Activated gamma-delta T cell treated with Interleukin-2 at 50 U/mL for 16 hours (primary cell): ENCODE data around the gene MRPL27.
"Not testable (repeated sequence)": the region's sequence is repeated elsewhere in the genome, so short reads cannot be mapped to it uniquely, and the experiment has no call there.

ENCODE experiments used
- DNase-seq: peaks from one replicate; pipeline ENCODE4 v3.0.0-alpha.2; 2020

MRPL27 gene

DNA sequence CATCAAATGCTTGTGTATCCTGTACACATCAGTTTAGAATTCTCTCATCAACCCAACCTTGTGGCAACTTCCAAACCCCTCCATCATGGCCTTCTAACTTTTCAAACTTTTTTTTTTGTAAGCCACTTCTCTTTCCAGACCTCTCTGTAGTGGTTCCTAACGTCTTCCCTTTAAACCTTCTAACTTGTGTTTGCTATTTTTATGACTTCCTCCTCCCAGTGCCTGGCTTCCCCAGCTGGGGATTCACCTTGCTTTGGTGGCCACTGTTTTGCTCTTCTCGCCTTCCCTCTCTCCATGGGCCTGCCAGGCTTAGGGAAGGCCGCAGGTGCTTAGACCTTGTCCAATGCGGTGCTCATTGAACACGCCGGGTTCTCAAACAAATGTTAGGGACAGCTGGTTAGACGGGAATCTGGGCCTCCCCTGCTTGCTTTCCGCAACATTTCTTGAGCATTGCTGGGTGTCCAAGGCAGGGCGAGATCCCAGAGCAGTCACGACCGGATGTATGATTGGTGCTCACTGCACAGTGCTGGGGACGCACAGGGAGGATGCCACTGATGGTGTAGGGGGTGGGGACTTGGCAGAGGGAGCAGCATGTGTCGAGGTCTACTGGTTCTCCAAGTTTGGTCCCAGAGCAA, 28.1 kb downstream of the MRPL27 start:
- DNase-seq = no peak

DNA sequence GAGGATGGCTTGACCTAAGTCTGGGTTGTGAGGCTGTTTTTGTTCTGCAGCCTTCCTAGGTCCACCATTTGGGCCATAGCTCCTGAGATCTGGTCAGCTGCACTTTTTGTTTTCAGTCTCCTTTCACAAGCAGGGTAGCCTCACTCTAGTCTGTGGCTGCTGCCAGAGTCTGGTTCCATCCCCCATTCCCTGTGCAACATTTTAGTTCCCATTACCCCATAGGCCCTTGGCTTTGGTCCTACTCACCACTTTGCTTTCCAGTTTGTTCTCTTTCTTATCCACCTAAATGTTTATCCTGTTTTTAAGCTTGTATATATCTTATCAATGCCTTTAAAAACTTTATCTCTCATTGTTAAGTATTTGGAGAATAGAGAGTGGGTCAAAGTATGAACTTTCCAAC, 33.6 kb downstream of the MRPL27 start:
- DNase-seq = no peak

DNA sequence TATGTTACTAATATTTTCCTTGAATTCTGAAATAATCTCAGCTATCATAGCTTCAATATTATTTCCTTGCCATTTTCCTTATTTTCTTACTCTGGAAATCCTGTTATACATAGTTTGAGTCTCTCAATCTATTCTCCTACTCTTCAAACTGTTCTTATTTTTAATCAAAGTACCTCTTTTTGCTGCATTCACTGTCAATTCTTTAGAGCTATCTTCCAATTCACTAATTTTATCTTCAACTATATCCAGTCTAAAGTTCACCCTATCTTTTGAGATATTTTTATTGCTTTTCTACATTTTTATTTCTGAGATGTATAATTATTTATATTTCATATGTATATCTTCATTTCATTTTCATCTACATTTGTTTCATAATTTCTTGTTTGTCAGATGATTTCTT, 34.3 kb downstream of the MRPL27 start:
- DNase-seq = no peak

DNA sequence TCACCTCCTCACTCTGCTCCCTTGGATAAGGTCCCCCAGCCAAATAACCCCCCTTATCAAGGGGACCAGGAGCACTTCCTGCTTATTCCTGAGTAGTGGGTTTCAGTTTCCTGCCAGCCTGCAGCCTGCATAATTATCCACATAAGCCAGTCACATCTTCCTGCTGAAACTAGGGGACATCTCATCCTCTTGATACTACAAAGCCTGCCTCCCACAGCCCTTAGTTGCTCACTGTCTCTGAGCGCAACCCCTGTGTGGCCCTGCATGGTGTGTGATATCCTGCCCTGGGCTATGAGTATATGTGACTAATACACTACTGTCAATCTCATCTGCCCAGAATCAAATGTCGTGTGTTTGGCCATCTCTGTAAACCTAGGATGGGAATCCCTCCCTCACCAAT, 35.0 kb downstream of the MRPL27 start:
- DNase-seq = no peak

DNA sequence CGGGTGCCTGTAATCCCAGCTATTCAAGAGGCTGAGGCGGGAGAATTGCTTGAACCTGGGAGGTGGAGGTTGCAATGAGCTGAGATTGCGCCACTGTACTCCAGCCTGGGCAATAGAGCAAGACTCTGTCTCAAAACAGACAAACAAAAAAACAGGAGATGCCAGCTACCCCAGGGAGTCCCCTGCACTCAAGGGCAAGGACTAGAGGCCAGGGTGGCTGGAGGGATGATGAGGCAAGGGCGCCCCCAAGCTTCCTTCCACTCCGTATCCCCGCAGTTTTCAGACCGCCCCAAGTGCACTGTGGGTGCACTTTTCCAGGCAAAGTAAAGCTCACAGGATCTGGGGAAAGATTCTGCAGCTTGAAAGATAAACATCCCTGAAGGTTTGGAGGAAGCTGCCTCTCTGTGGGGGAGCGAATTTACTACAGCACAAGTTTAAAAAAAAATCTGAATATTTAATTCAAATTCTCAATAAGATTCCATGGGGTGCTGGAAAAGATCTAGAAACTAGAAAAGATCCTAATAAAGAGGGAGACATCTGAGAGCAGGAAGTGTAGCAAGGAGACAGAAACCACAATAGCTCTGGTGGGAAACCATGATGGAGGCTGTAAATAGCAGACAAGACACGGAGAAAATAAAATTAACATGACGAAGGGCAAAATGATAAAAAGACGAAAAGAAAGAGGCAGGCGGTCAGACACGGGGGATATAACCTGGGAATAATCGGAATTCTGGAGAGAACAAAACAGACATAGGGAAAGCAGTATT, 39.5 kb downstream of the MRPL27 start:
- not testable (repeated sequence) for DNase-seq

DNA sequence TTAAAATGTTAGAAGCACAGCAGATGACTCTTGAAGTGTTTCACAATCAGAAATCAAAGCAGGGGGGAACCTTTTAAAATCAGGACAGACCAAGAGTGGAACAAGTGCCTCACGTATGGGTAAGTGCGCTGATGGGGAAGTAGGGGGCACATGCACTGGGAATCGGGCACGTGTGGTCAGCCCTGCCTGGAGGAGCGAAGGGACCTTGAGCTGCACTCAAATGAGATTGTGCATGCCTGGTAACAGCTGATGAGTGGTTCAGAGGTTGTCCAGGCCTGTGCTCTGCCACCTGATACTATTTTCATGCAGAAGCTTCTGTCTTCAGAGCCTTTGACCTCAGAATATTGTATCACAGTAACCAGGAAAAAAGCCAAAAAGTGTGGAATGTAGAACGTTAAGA, 40.8 kb downstream of the MRPL27 start:
- DNase-seq = no peak

DNA sequence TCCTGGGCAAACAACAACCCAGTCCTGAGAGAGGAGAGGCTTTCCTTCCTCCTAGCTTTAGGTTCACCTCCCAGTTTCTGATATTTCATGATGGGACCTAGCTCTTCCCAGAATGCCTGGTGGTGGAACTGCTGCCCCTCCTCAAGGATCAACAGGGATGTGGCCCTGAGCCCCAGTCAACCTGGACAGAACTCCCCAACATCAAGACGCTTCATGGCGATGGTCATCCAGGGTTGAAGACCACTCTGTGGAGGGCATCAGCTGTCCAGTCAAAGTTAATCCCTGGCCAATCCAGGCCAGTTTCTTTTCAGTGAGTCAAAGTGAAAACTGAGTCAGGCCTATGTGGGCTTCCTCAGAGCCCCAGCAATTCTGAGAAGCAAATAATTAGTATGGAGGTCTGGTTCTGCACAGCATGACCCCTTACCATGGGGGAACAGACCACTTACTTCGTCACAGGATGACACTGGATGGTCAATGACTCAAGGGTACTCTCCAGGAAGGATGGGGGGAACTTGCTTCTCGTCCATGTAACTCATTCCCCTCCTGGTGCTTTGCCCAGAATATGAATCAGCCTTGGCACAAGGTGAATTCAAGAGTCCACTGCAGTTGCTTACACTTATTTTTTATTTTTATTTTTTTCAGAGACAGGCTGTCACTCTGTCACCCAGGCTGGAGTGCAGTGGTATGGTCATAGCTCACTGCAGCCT, 41.7 kb downstream of the MRPL27 start:
- no peak for DNase-seq

DNA sequence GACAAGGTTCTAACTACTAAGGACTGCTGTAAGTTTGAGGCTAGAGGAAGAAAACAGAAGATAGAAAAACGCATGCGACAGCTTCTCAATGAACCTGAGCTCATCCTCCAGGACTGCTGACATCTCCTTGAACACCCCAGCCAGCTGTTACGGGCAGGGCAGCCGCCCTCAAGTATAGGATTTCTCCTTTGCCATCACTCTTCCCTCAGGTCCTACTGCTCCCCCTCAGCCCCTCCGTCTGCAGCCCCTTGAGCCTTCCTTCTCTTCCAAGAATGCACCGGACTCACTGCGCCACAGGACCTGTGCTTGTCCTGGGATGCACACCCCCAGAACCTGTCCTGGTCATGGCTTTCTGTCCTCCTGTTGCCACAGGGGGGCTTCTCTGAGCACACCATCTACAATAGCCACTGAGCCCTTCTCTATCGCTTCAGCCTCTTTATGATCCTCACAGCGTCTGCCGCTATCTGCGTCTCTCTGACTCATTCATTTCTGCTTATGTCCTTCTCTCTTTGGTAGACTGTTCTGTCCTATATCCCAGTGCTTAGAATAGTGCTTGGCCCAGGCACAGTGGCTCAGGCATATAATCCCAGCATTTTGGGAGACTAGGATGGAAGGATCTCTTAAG, 42.7 kb downstream of the MRPL27 start:
- DNase-seq = no peak

DNA sequence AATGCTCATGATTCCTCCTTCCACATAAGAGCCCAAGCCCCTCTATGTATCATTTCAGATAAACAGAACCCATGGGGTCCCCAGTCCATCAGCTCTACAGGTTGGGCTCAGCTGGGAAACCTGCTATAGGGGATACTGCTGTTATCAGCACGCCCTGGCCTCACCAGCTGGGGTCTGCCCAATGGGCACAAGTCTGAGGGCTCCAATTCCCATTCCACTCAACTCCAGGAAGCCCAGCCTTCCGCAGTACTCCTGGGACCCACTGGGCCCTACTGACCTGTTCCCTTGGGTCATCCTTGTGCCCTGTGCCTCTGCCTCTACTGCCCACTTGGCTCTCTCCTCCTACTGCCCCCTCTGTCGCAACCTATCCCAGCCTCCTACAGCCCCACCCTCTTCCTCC, 43.3 kb downstream of the MRPL27 start:
- DNase-seq = no peak

DNA sequence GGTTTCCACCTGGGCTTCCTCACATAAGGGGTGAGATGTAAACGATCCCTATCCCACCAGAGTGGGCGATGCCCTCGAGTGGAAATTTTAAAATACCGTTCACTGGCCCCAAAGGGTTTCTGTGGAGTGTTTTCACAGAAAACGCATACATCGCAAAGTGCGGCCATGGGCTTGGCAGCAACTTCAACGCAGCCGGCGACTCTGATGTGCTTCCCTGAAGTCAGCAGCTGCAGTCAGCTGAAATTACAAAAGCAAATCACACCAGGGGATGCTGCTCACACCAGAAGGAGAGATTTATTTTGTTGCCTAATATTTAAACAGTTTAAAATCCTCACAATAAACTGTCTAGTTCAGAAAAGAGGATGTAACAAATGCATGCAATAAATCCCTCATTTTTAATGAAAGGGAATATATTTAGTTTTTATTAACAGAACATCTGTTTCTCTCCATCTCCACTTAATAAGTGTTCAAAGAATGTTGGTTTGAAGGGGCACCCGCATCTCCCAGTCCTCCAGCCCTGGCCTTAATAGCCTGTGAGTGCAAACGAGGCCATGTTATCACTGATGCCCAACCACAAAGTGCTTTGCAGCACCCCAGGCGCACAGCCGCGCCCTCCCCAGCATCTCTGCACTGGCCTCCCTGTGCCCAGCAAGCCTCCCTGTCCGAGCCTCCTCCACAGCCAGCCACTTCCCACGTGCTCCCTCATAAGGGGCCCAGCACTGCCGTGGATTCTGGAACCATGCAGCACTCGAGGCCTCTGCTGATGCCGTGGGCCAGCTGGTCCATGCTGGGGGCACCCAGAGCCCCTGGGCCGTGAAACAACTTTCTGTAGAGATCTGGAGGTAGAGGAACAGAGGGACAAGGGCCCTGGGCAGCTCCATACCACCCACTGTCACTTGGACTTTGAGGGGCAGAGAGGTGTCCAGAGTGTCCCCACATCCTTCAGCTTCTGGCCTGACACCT, 44.3 kb downstream of the MRPL27 start:
- no peak for DNase-seq

DNA sequence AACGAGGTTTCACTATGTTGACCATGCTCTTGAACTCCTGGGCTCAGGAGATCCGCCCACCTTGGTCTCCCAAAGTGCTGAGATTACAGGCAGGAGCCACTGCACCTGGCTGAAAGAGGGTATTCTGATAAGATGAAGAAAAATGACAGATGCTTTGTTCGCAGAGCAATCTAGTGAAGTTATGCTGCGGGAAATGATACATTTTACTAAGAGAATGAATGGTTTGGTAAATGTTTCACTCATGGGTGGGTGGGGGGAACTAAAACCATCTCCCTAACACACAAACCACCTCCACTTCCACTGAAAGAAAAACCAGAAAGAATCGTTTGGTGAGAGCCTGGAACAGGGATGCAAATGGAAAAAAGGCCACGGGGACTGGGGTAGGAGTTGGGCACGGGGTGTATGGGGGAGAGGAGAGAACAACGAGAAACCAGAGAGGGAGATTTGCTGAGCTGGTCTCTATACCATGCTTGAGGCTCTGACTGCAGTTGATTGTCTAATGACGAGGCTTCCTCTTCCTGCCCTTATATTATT, 46.1 kb downstream of the MRPL27 start:
- no peak for DNase-seq

DNA sequence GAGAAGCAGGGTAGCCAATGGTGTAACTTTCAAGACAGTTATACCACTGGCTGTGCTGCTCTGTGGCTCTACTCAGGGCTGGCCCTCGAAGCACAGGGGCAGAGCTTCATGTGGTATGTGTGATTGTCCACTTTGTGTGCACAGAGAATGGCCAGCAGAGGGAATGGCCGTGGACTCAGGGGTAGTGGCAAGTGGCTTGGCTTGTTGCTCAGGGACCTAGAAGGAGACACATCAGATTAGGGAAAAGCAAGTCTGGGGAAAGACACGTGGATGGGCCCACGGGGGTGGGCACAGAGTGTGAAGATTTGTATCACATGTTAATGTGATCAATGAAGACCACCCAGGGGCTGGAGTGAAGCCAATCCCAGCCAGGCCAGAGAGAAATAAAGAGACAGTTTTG, 47.1 kb downstream of the MRPL27 start:
- DNase-seq = no peak

DNA sequence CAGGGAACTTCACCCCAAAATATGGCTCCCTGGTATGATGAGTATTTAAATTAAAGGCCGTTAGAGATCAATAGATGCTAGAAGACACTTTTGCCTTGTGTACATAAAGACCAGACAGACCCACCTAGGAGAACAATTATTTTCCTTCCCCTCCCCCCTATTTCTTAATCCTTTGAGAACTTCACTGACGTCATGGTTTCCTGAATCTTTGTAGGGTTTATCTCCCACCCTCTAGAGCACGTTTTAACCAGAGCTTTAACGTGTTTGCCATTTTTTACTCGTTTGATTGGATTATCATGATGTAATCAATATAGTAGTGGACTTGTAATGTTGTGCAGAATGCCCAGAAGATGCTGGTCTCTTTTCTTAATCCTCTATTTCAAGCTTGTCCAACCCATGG, 49.9 kb downstream of the MRPL27 start:
- no peak for DNase-seq

DNA sequence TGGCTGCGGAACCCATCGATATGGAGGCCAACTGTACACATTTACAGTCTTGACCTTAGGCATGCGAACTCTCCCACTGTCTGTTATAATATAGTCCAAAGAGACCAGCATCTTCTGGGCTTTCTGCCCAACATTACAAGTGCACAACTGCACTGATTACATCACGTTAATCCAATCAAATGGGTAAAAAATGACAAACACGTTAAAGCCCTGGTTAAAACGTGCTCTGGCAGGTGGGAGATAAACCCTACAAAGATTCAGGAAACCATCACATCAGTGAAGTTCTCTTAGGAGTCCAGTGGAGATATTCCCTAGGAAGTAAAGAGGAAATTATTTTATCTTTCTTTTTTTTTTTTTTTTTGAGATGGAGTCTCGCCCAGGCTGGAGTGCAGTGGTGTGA, 50.7 kb downstream of the MRPL27 start:
- no peak for DNase-seq

DNA sequence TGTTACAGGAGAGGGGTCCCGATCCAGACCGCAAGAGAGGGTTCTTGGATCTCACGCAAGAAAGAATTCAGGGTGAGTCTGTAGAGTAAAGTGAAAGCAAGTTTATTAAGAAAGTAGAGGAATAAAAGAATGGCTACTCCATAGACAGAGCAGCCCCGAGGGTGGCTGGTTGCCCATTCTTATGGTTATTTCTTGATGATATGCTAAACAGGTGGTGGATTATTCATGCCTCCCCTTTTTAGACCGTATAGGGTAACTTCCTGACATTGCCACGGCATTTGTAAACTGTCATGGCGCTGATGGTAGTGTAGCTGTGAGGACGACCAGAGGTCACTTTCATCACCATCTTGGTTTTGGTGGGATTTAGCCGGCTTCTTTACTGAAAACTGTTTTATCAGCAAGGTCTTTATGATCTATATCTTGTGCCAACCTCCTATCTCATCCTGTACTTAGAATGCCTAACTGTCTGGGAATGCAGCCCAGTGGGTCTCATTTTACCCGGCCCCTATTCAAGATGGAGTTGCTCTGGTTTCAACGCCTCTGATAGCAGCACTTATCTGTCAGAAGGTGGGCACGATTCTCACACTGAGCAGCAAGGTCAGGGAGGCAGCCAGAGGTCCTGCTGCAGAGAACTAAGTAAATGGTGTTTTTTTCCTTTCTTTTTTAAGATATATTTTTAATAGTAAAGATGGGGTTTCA, 53.5 kb downstream of the MRPL27 start:
- no peak for DNase-seq

DNA sequence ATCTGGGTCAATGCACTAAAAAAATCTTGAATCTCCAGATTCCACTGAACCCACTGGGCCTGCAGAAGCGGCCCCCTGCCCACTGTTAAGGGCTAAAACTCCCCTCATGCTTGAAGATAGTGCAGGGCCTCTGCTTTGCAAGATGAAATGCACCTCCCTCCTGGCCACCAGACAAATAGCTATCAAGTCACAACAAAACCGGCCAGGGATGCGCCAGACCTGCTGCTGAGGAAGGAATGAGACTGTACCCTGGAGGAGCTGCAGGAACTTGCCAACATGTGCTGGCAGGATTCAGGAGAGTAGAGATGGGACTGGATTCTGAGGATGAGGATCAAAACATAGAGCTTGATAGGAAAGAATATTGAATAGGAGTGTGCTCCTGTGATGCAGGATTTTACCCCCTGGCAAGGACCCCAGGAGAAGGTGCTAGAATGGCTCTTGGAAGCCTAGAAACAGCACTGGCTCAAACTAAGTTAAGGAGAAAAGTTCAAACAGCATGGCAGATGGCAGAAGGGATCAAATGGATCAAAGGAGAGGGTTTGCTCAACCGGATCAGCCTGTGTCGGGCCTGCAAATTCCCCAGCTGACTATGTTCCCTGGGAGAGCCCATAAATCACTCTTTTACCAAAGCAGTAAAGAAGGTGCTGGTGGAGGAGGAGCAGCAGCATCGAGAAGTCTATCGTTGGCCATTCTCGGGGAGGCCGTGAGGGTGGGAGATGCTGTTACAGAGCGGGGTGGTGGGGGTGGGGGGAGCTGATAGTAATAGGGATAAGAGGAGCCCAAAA, 54.3 kb downstream of the MRPL27 start:
- DNase-seq = no peak
